HG03159 (cell line): ENCODE data around the gene FCN2.

ENCODE experiments used
- ATAC-seq: cut with Tn5 transposase; IDR thresholded peaks from one replicate; pipeline ENCODE4 v1.9.1; 2021; ENCODE audit warnings: mild to moderate bottlenecking, moderate library complexity; ENCODE audit not compliant: unreplicated experiment

The FCN2 gene

DNA sequence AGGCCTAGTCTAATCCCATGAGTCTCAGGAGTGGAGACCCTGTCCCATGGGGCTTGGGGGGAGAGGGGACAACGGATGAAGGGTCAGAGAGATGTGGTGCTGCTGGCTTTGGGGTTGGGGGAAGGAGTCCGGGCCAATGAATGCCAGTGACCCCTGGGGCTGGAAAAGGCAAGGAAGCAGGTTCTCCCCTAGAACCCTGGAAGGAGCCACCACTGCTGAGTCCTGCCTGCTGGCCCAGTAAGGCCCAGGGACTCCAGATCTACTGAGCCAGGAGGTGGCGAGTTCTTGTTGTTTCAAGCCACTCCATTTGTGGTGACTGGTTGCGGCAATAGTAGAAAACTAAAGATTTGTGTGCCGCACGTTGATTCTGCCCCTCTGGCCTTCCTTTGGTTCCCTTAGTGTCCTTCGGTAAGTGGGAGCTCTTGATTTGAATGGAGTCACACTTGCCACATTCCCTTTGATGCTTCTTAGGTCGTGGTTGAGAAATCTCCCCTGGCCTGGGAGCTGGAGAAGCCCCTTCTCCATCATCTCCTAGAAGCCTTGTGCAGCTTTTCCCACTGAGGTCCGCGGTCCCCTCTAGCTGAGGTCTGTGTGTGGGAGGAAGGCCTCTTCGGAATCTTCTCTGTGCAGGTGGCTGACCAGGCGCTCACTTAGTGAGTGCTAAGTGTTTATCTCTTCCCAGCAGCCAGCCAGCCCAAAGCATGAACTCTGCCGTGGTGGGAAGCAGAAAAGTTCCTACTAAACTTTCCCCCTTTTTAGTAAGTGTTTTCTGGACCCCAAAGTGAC, 28.1 kb downstream of the FCN2 start:
- no peak for ATAC-seq

- ATAC-seq, result no peak
Measured at GRCh38 chr9:134909511-134910481, 29.2 kb downstream of the FCN2 start.

GRCh38 chr9:134912126-134912840, 31.7 kb downstream of the FCN2 start:
- ATAC-seq, result no peak

GRCh38 chr9:134913041-134913712, 32.6 kb downstream of the FCN2 start:
- no peak for ATAC-seq

DNA sequence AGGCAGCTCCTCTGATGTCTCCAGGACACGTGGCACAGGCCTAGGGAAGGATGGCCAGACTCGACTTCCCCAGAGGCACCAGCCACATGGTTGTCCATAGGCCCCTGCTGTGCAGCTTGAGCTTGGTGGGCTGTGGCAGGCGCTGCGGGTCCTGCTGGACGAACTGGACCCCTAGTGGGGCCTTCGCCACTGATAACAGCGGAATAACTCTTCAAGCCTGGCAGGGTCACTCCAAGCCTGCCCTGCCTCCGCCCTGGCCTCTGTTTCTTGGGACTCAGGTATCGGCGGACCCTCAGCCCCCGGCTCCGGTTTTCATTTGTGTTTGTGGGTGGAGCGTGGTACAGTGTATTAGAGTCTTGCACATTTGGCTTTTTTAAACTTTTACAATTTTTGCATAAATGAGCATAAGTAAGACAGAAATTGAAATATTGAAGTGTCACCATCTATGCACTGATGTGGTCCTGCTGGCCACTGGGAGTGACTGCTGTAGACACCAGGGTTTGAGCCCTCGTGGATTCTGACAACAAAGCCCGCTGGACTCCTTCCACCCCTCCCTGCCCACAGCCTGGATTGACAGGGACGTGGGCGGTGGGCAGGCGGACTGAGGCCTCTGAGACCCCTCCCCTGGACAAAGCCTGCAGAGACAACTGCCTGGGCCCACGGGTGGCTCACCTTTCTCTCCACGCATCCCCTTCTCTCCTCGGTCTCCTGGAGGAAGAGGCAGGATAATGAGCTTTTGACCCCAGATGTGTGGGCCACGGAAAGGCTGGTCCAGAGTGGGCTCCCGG, 33.3 kb downstream of the FCN2 start:
- ATAC-seq, result no peak

DNA sequence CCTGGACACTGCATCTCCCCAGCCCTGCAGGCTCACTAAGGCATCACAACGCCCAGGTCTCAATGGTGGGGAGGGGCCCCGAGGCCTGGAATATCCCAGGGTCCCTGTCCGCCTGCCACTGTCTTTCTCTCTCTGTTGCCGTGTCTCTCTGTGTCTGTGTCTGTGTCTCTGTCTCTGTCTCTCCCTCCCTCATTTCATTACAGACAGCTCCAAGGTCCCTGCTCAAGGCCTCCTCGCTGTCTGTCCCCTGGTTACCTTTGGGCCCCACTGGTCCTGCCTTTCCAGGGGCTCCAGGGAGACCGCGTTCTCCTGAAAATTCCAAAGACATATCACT, 33.9 kb downstream of the FCN2 start:
- no peak for ATAC-seq

GRCh38 chr9:134915046-134915985, 34.7 kb downstream of the FCN2 start:
- no peak for ATAC-seq

GRCh38 chr9:134916161-134916665, 35.6 kb downstream of the FCN2 start:
- ATAC-seq, result no peak

DNA sequence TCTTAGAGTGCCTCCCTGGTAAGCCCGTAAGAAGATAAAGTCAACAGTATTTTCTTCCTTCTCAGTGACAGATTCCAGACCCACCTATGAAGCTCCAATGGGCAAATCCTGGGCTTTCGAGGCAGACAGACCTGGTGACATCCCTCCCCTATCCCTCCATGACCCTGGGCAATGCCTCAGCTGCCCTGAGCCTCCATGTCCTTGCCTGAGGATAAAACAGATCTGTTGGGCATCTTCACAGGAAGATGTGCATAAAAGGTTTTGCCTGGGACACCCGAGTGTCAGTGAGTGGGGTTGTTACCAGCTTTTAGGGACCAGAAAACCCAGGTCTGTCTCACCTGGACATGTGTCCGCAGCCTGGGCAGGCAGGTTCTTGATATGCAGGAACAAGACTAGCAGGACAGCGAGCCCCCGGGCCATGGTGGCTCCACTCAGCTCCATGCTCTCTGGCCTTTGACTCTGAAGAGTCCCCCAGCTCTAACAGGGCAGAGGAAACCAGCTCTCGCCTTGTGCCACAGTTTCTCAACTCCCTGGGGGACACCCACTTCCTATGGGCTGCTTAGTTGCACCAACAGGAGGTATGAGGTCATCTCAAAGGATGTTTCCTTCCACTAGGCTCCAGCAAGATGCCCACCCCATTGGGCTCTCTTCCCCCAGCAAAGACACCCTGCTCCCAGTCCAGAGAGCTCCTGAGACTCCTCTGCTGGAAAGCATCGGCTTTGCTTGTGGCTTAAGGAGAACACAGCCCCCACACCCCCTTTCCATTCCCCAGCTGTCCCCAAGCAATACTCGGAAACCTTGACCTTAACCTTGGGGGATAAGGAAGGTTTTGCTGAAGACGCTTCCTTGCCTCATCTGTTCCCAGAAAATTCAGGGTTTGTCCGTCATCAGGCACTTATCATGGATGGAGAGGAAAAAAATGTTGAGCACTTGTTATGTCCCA, 37.1 kb downstream of the FCN2 start, which contains the start of gene FCN1:
Gene FCN1 (minus strand): TSS at position 482 of the 943 bp plus-strand sequence. CDS start 41 bp downstream, at position 441.
- no peak for ATAC-seq

DNA sequence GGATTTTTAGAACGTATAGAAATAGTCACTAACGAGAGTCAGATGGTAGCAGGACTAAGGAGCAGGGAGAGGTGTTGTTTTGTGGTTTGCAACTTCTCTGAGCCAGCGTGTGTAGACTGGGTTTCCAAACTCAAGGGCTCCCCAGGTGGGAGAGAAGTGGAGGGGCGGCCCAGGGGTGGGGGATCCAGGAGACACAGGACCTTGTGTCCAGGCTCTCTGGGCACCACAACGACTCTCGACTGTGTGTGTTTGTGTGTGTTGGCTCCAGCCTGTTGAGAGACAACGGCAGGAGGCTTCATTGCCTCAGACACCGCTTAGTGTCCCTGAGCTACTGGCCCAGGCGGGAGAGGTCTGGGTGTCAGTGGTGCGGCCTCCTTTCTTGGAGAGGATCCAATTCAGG, 38.0 kb downstream of the FCN2 start:
- ATAC-seq, result no peak

- no peak for ATAC-seq
Measured at GRCh38 chr9:134919303-134919702, 38.7 kb downstream of the FCN2 start.

DNA sequence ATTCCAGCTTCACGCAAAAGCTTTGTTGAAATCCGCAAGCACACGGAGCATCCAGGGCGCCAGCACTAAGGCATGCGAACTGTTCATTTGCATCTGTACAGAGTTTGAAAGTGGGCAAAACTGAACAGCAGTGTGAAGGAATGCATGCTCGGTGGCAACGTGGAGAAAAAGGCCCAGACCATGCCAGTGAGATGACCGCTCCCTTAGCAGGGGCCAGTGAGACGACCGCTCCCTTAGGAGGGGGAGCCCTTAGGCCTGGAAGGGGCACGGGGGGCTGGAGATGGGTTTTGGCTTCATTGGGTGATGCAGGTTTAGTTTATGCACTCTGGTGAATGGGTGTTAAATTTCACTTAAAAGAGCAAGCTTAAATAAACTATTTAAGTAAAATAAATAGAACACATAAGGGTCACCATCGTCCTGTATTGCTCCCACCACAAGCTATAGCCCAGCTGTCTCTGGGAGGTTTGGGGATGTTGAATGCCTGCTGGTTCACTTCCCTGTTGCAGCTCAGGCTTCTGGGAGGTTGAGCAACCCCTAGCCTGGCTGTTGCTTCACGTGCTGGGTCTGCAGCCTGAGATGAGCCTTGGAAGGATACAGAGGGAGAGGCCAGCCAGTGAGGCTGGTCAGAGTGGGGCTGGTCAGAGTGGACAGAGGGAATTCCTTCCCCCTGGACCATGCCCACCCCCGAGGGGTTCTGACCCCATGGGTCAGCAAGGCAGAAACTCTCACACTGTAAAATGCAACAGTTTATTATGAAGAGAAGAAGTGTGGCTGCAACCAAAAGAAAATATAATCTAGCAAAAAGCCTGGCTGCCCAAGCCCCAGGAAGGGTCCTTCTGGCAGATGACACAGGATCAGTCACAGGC, 41.7 kb downstream of the FCN2 start:
- no peak for ATAC-seq

DNA sequence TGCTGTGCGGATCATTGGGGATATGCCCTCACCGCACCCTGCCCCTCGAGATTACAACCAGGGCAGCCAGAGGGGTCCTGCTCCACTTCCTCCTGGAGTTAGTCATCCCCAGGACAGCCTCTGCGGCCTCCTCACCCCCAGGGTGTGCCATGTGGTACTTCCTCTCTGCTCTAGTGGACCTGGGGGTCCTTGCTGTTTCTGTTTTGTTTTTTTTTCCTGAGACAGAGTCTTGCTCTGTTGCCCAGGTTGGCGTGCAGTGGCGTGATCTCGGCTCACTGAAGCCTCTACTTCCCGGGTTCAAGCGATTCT, 42.3 kb downstream of the FCN2 start:
- no peak for ATAC-seq

- ATAC-seq, result no peak
Measured at GRCh38 chr9:134923466-134923865, 42.9 kb downstream of the FCN2 start.

GRCh38 chr9:134925011-134925511, 44.5 kb downstream of the FCN2 start:
- no peak for ATAC-seq

GRCh38 chr9:134928436-134929192, 48.0 kb downstream of the FCN2 start:
- ATAC-seq, result no peak
